Measurements from ENCODE around the gene SLC9C1. TPM values are rescaled to one million over a fixed set of nuclear protein-coding genes. Genes with fewer than 3 reads are reported as not detected.

Gene SLC9C1
- polyA plus RNA-seq, 1 experiment, result not detected

DNA sequence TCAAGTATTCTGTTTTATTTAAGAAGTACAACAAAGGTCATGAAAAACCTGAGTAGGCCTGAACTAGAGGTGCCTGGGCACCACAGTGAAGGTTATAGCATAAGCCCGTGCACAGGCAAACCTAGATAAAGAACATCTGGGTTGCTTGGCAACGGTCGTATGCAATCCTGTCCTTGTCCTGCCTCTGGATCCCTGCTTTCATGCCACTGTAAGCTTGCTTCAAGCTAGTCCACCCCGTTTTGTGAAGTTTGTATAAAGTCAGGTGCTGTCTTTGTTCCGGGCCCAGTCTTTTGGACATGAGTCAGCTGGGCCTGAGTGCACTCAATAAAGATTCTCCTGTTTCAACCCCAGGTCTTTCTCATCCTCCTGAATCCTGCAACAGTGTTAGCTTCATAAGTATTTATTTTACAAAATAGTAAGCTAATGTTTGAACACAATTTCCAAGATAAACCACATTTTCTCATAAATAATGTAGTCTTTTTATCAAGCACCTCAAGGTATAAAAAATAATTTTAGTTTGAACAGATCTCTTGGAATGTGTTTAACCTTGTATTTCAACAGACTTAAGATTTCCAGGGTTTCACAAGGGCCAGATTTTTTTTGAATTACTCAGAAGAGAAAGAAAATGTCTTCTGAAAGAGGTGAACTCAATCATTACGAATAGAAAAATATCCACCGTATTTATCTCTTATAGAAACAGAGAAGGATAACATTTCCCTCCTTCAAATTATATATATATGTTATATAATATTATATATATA, 14.3 kb upstream of the SLC9C1 start:
- Histone ChIP-seq H3K9me3 (ENCODE audit: control insufficient read depth, insufficient read depth, low read length) (no peaks in the 10 kb centered on the region), H3K27ac (ENCODE audit: low read depth, low read length) (peak overlapping the region; percentile 92), H3K27me3 (ENCODE audit: control insufficient read depth, insufficient read depth, low read length) (no peaks in the 10 kb centered on the region), H3K4me3 (ENCODE audit: low read depth, low read length) (no peak overlapping the region)
- POLR2A ChIA-PET, result no interaction called here
- DNase-seq (ENCODE audit: low read depth, low spot score), result peak; percentile 26
- TF ChIP-seq, protein P1, sequence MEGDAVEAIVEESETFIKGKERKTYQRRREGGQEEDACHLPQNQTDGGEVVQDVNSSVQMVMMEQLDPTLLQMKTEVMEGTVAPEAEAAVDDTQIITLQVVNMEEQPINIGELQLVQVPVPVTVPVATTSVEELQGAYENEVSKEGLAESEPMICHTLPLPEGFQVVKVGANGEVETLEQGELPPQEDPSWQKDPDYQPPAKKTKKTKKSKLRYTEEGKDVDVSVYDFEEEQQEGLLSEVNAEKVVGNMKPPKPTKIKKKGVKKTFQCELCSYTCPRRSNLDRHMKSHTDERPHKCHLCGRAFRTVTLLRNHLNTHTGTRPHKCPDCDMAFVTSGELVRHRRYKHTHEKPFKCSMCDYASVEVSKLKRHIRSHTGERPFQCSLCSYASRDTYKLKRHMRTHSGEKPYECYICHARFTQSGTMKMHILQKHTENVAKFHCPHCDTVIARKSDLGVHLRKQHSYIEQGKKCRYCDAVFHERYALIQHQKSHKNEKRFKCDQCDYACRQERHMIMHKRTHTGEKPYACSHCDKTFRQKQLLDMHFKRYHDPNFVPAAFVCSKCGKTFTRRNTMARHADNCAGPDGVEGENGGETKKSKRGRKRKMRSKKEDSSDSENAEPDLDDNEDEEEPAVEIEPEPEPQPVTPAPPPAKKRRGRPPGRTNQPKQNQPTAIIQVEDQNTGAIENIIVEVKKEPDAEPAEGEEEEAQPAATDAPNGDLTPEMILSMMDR (IDR thresholded peaks at IDR 0.05; ENCODE audit: low read depth, low read length), result no peak
- CTCF ChIA-PET, result interaction anchor here (1.0 to 1.4 kb wide), 2 partner anchors 10 to 14 kb away, joined by 3 to 5 read pairs; partner anchors contain the start of gene SLC9C1

DNA sequence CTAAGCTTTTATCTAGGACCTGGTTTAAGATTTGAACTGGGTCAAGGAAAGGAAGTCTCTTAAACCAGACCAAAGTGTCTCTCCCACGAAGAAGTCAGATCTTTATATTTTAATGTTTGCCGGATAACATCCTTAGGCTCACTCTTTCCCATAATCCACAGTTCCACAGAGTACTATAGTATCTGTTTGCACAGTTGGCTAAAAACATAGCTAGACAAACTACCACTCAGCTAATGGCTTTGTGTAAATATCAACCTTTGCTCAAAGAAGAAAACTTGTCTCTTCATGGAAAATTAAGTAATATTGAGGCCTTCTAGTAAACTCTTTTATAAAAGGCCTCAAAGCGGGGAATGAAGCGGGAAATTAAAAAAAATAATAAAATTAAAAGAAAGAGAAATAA, 13.5 kb upstream of the SLC9C1 start:
- peaks cover 2% of the 10 kb centered on the region for H3K9me3 ChIP-seq (ENCODE audit: control insufficient read depth, insufficient read depth, low read length)
- TF ChIP-seq, protein P1 (IDR thresholded peaks at IDR 0.05; ENCODE audit: low read depth, low read length), result no peak

DNA sequence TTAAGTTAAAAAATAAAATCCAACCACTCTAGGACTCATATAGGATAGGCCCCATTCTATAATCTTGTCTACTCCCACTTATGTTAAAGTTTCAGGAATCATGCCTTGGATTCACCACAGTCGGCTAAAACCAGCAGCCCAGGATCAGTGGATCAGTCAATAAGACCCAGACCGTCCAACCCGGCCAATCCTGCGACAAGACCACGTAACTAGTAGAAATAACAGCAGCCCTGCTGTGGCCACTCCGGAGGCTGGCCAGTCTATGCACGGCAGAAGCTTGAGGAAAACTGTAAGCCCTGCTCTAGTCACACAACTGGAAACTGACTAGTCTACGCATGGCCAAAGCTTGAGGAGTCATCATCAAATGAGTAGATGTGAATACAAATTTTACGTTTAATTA, 12.8 kb upstream of the SLC9C1 start:
- H3K9me3 ChIP-seq (ENCODE audit: control insufficient read depth, insufficient read depth, low read length), result peaks cover 6% of the 10 kb centered on the region
- no peak overlapping the region for H3K27ac ChIP-seq (ENCODE audit: low read depth, low read length)
- POLR2A ChIA-PET, result no interaction called here
- H3K27me3 ChIP-seq (ENCODE audit: control insufficient read depth, insufficient read depth, low read length), result no peaks in the 10 kb centered on the region
- TF ChIP-seq, protein P1 (IDR thresholded peaks at IDR 0.05; ENCODE audit: low read depth, low read length), result no peak
- CTCF ChIA-PET, result no interaction called here
- no peak overlapping the region for H3K4me3 ChIP-seq (ENCODE audit: low read depth, low read length)
- DNase-seq (ENCODE audit: low read depth, low spot score), result no peak

More for the DNA sequence above, 13.5 kb upstream of the SLC9C1 start:
- no peak overlapping the region for H3K4me3 ChIP-seq (ENCODE audit: low read depth, low read length)
- no peak for DNase-seq (ENCODE audit: low read depth, low spot score)
- ChIA-PET CTCF (no interaction called here), POLR2A (no interaction called here)
- H3K27me3 ChIP-seq (ENCODE audit: control insufficient read depth, insufficient read depth, low read length), result no peaks in the 10 kb centered on the region
- peak overlapping the region; percentile 92 for H3K27ac ChIP-seq (ENCODE audit: low read depth, low read length)

DNA sequence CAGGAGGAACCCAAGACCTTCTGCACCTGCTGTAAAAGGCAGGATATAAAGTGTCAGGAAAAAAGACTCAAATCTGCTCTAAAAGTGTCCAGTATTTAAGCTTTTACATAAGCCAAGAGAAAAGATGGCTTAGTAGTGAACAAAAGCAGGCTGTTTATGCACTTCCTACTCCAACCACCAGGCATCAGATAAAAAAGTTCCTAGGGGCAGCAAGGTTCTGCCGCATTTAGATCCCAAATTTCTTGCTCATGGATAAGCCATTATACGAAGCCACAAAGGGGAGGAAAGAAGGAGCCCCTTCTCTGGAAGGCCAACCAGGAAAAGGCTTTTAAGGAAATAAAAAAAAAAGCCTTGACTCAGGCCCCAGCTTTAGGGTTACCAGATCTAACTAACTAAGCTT, 10.6 kb upstream of the SLC9C1 start:
- no peaks in the 10 kb centered on the region for H3K27me3 ChIP-seq (ENCODE audit: control insufficient read depth, insufficient read depth, low read length)
- TF ChIP-seq, protein P1 (IDR thresholded peaks at IDR 0.05; ENCODE audit: low read depth, low read length), result peak; percentile 44
- no peak for DNase-seq (ENCODE audit: low read depth, low spot score)
- ChIA-PET POLR2A (no interaction called here), CTCF (interaction anchor here (0.6 to 5.2 kb wide), 10 partner anchors 9 to 226 kb away, joined by 3 to 62 read pairs (median 4); partner anchors contain the start of gene SLC9C1)
- H3K9me3 ChIP-seq (ENCODE audit: control insufficient read depth, insufficient read depth, low read length), result peaks cover 6% of the 10 kb centered on the region
- H3K27ac ChIP-seq (ENCODE audit: low read depth, low read length), result no peak overlapping the region
- no peak overlapping the region for H3K4me3 ChIP-seq (ENCODE audit: low read depth, low read length)

DNA sequence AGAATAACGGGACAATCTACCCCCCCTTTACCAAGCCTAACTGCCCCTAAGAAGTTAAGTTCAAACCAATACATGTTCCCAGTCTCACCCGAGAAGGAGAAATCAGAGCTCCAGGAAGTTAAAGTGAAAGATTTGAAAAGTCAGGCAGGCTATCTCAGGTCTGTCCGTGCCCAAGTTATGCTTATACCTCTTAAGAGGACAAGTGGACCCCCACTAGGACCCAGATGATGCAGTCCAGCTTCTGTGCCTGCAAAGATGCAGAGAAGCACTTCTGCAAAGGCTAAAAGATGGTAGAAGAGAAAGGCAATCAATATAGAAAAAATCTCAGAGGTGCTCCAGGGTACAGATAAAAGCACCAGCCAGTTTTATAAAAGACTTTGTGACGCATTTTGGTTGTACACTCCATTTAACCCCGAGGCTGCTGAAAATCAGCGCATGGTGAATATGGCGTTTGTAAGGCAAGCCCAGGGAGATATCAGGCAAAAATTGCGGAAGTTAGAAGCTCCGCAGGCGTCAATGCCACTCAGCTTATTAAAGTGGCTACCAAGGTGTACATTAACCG, 9.8 kb upstream of the SLC9C1 start:
- POLR2A ChIA-PET, result interaction anchor here (0.6 to 1.1 kb wide), 2 partner anchors 87 to 697 kb away, joined by 3 read pairs; no protein-coding TSS in a partner anchor
- Histone ChIP-seq H3K4me3 (ENCODE audit: low read depth, low read length) (peak overlapping the region; percentile 55), H3K27me3 (ENCODE audit: control insufficient read depth, insufficient read depth, low read length) (no peaks in the 10 kb centered on the region), H3K27ac (ENCODE audit: low read depth, low read length) (peak overlapping the region; percentile 39), H3K9me3 (ENCODE audit: control insufficient read depth, insufficient read depth, low read length) (peaks cover 6% of the 10 kb centered on the region)
- no peak for DNase-seq (ENCODE audit: low read depth, low spot score)
- CTCF ChIA-PET, result interaction anchor here (0.9 to 5.2 kb wide), 8 partner anchors 9 to 215 kb away, joined by 3 to 62 read pairs (median 4); partner anchors contain the start of gene SLC9C1
- TF ChIP-seq, protein P1 (IDR thresholded peaks at IDR 0.05; ENCODE audit: low read depth, low read length), result no peak

Data from AG04450 (cell line).